ENCODE results near the gene PCDHGA7. TPM values are rescaled to one million over a fixed set of nuclear protein-coding genes. Genes with fewer than 3 reads are reported as not detected.
"Not testable (repeated sequence)": the region's sequence is repeated elsewhere in the genome, so short reads cannot be mapped to it uniquely, and the experiment has no call there.

The PCDHGA7 gene
- total RNA-seq, 1 experiment from 2014 or later: 0.18 TPM

GRCh38 chr5:141431286-141431685 is 48.7 kb downstream of the PCDHGA7 start:
- intact Hi-C loops (cut with micrococcal nuclease; ENCODE audit: unreplicated experiment) (no loop called here), in situ Hi-C loops (cut with HindIII; ENCODE audit: low pct_unique_long_range_greater_than_20kb, low sequenced_read_pairs) (no loop called here)
- no peak for ATAC-seq
- Histone ChIP-seq H3K36me3 (ENCODE audit: control insufficient read depth, insufficient read depth, low read length) (no peaks in the 10 kb centered on the region), H3K27me3 (ENCODE audit: control insufficient read depth, insufficient read depth, low read length) (no peaks in the 10 kb centered on the region), H3K4me1 (ENCODE audit: control insufficient read depth, insufficient read depth, low read length) (no peaks in the 10 kb centered on the region), H3K9me3 (ENCODE audit: control insufficient read depth, insufficient read depth, low read depth, low read length) (peaks cover 3% of the 10 kb centered on the region; the same call in 1 of the 2 replicates), H3K27ac (ENCODE audit: low read length) (no peak overlapping the region), H3K4me3 (ENCODE audit: low read depth in 2 of 2, low read length in 2 of 2) (no peak overlapping the region)
- no TSS peak for BruUV-seq (replicated peaks)
- TF ChIP-seq SIN3A (IDR thresholded peaks at IDR 0.05; ENCODE audit: borderline replicate concordance, insufficient read depth, low read depth, low read length) (no peak), POLR2AphosphoS5 (IDR thresholded peaks at IDR 0.05; ENCODE audit: low read depth, low read length) (no peak)
- POLR2A ChIA-PET: no interaction called here
- CTCF ChIA-PET: interaction anchor here (0.6 kb wide), 1 partner anchor 37 kb away, joined by 4 read pairs; no protein-coding TSS in a partner anchor
- no peak for DNase-seq (ENCODE audit: low read depth, low spot score)

- in situ Hi-C loops (cut with HindIII; ENCODE audit: low pct_unique_long_range_greater_than_20kb, low sequenced_read_pairs); H3K4me3 ChIP-seq (ENCODE audit: low read depth in 2 of 2, low read length in 2 of 2); H3K36me3 ChIP-seq (ENCODE audit: control insufficient read depth, insufficient read depth, low read length); CTCF ChIA-PET; H3K4me1 ChIP-seq (ENCODE audit: control insufficient read depth, insufficient read depth, low read length); POLR2A ChIA-PET; DNase-seq (ENCODE audit: low read depth, low spot score); intact Hi-C loops (cut with micrococcal nuclease; ENCODE audit: unreplicated experiment); ATAC-seq; H3K9me3 ChIP-seq (ENCODE audit: control insufficient read depth, insufficient read depth, low read depth, low read length); H3K27ac ChIP-seq (ENCODE audit: low read length); BruUV-seq (replicated peaks); H3K27me3 ChIP-seq (ENCODE audit: control insufficient read depth, insufficient read depth, low read length): not testable (repeated sequence)
Observed at GRCh38 chr5:141432308-141432707, 49.8 kb downstream of the PCDHGA7 start.

- H3K9me3 ChIP-seq (ENCODE audit: control insufficient read depth, insufficient read depth, low read depth, low read length); BruUV-seq (replicated peaks); H3K4me3 ChIP-seq (ENCODE audit: low read depth in 2 of 2, low read length in 2 of 2); DNase-seq (ENCODE audit: low read depth, low spot score); intact Hi-C loops (cut with micrococcal nuclease; ENCODE audit: unreplicated experiment); POLR2A ChIA-PET; H3K36me3 ChIP-seq (ENCODE audit: control insufficient read depth, insufficient read depth, low read length); H3K4me1 ChIP-seq (ENCODE audit: control insufficient read depth, insufficient read depth, low read length); in situ Hi-C loops (cut with HindIII; ENCODE audit: low pct_unique_long_range_greater_than_20kb, low sequenced_read_pairs); H3K27ac ChIP-seq (ENCODE audit: low read length); ATAC-seq; H3K27me3 ChIP-seq (ENCODE audit: control insufficient read depth, insufficient read depth, low read length): not testable (repeated sequence)
- CTCF ChIA-PET: interaction anchor here (0.7 kb wide), 1 partner anchor 508 kb away, joined by 3 read pairs; no protein-coding TSS in a partner anchor
Observed at GRCh38 chr5:141432726-141433125, 50.2 kb downstream of the PCDHGA7 start.

- ATAC-seq (no peak), DNase-seq (ENCODE audit: low read depth, low spot score) (no peak)
- in situ Hi-C loops (cut with HindIII; ENCODE audit: low pct_unique_long_range_greater_than_20kb, low sequenced_read_pairs) (no loop called here), intact Hi-C loops (cut with micrococcal nuclease; ENCODE audit: unreplicated experiment) (no loop called here)
- Histone ChIP-seq H3K36me3 (ENCODE audit: control insufficient read depth, insufficient read depth, low read length) (no peaks in the 10 kb centered on the region), H3K27ac (ENCODE audit: low read length) (no peak overlapping the region), H3K4me1 (ENCODE audit: control insufficient read depth, insufficient read depth, low read length) (no peaks in the 10 kb centered on the region), H3K27me3 (ENCODE audit: control insufficient read depth, insufficient read depth, low read length) (no peaks in the 10 kb centered on the region), H3K4me3 (ENCODE audit: low read depth in 2 of 2, low read length in 2 of 2) (no peak overlapping the region), H3K9me3 (ENCODE audit: control insufficient read depth, insufficient read depth, low read depth, low read length) (no peaks in the 10 kb centered on the region; the same call in 1 of the 2 replicates)
- BruUV-seq (replicated peaks): no TSS peak
- TF ChIP-seq TCF7L2 (IDR thresholded peaks at IDR 0.05; ENCODE audit: low read depth, low read length) (no peak), CTCF (IDR thresholded peaks at IDR 0.05) (no peak), REST (IDR thresholded peaks at IDR 0.05; ENCODE audit: insufficient read depth in 1 of 2, low read depth in 2 of 2, low read length in 1 of 2) (no peak), POLR2AphosphoS5 (IDR thresholded peaks at IDR 0.05; ENCODE audit: low read depth, low read length) (no peak), SIN3A (IDR thresholded peaks at IDR 0.05; ENCODE audit: borderline replicate concordance, insufficient read depth, low read depth, low read length) (no peak)
- CTCF ChIA-PET: no interaction called here
- POLR2A ChIA-PET: no interaction called here
Observed at GRCh38 chr5:141434006-141434405, 51.5 kb downstream of the PCDHGA7 start.
